Measurements from ENCODE around the gene KIF25. TPM values are rescaled to one million over a fixed set of nuclear protein-coding genes. Genes with fewer than 3 reads are reported as not detected.

The KIF25 gene
- total RNA-seq, 2 experiments from 2014 or later: not detected

GRCh38 chr6:168081858-168082546 lies 84.5 kb downstream of the KIF25 start:
- Mint-ChIP-seq H3K4me3 (no peak overlapping the region), H3K9me3 (ENCODE audit: low read depth) (no peaks in the 10 kb centered on the region), H3K27me3 (no peaks in the 10 kb centered on the region), H3K36me3 (no peaks in the 10 kb centered on the region), H3K4me1 (no peaks in the 10 kb centered on the region), H3K27ac (no peak overlapping the region)
- no peak for DNase-seq
- CTCF ChIA-PET: no interaction called here
- ATAC-seq: no peak

- CTCF ChIA-PET: no interaction called here
Observed at GRCh38 chr6:168082860-168083513, 85.5 kb downstream of the KIF25 start.

GRCh38 chr6:168083514-168083885 lies 86.0 kb downstream of the KIF25 start:
- no peaks in the 10 kb centered on the region for H3K9me3 Mint-ChIP-seq (ENCODE audit: low read depth)
- CTCF ChIA-PET: no interaction called here

More at GRCh38 chr6:168082860-168083513, 85.5 kb downstream of the KIF25 start:
- Mint-ChIP-seq H3K4me3 (no peak overlapping the region), H3K9me3 (ENCODE audit: low read depth) (no peaks in the 10 kb centered on the region), H3K4me1 (no peaks in the 10 kb centered on the region), H3K27me3 (no peaks in the 10 kb centered on the region), H3K36me3 (no peaks in the 10 kb centered on the region), H3K27ac (no peak overlapping the region)
- ATAC-seq (no peak), DNase-seq (no peak)

GRCh38 chr6:168084465-168085160 lies 87.1 kb downstream of the KIF25 start:
- no peaks in the 10 kb centered on the region for H3K36me3 Mint-ChIP-seq
- no peaks in the 10 kb centered on the region for H3K27me3 Mint-ChIP-seq
- no peak overlapping the region for H3K4me3 Mint-ChIP-seq
- CTCF ChIA-PET: no interaction called here
- ATAC-seq: no peak
- no peak overlapping the region for H3K27ac Mint-ChIP-seq
- no peaks in the 10 kb centered on the region for H3K9me3 Mint-ChIP-seq (ENCODE audit: low read depth)
- no peak for DNase-seq
- H3K4me1 Mint-ChIP-seq: no peaks in the 10 kb centered on the region

More at GRCh38 chr6:168083514-168083885, 86.0 kb downstream of the KIF25 start:
- DNase-seq (no peak), ATAC-seq (no peak)
- H3K4me3 Mint-ChIP-seq: no peak overlapping the region
- H3K4me1 Mint-ChIP-seq: no peaks in the 10 kb centered on the region
- H3K27me3 Mint-ChIP-seq: no peaks in the 10 kb centered on the region
- H3K27ac Mint-ChIP-seq: no peak overlapping the region
- no peaks in the 10 kb centered on the region for H3K36me3 Mint-ChIP-seq

- Mint-ChIP-seq H3K36me3 (no peaks in the 10 kb centered on the region), H3K27me3 (no peaks in the 10 kb centered on the region), H3K27ac (no peak overlapping the region), H3K9me3 (ENCODE audit: low read depth) (no peaks in the 10 kb centered on the region), H3K4me1 (no peaks in the 10 kb centered on the region), H3K4me3 (no peak overlapping the region)
- CTCF ChIA-PET: no interaction called here
- no peak for DNase-seq
- no peak for ATAC-seq
Observed at GRCh38 chr6:168086066-168086465, 88.6 kb downstream of the KIF25 start.

GRCh38 chr6:168086616-168087015 lies 89.1 kb downstream of the KIF25 start:
- CTCF ChIA-PET: no interaction called here
- Mint-ChIP-seq H3K9me3 (ENCODE audit: low read depth) (no peaks in the 10 kb centered on the region), H3K27me3 (no peaks in the 10 kb centered on the region), H3K4me3 (no peak overlapping the region), H3K36me3 (no peaks in the 10 kb centered on the region), H3K4me1 (no peaks in the 10 kb centered on the region), H3K27ac (no peak overlapping the region)
- no peak for ATAC-seq
- no peak for DNase-seq

- Mint-ChIP-seq H3K9me3 (ENCODE audit: low read depth) (peaks cover 2% of the 10 kb centered on the region), H3K4me3 (no peak overlapping the region), H3K36me3 (no peaks in the 10 kb centered on the region), H3K27ac (no peak overlapping the region), H3K27me3 (no peaks in the 10 kb centered on the region), H3K4me1 (no peaks in the 10 kb centered on the region)
- CTCF ChIA-PET: no interaction called here
- DNase-seq (no peak), ATAC-seq (no peak)
Observed at GRCh38 chr6:168087436-168088160, 90.1 kb downstream of the KIF25 start.

- H3K4me1 Mint-ChIP-seq: no peaks in the 10 kb centered on the region
- DNase-seq: no peak
- H3K4me3 Mint-ChIP-seq: no peak overlapping the region
- no peak overlapping the region for H3K27ac Mint-ChIP-seq
- no peaks in the 10 kb centered on the region for H3K36me3 Mint-ChIP-seq
- CTCF ChIA-PET: no interaction called here
- H3K9me3 Mint-ChIP-seq (ENCODE audit: low read depth): peaks cover 2% of the 10 kb centered on the region
- H3K27me3 Mint-ChIP-seq: no peaks in the 10 kb centered on the region
- no peak for ATAC-seq
Observed at GRCh38 chr6:168088161-168089053, 90.9 kb downstream of the KIF25 start.

- H3K4me3 Mint-ChIP-seq: no peak overlapping the region
- no peaks in the 10 kb centered on the region for H3K36me3 Mint-ChIP-seq
- H3K9me3 Mint-ChIP-seq (ENCODE audit: low read depth): peaks cover 2% of the 10 kb centered on the region
- CTCF ChIA-PET: no interaction called here
- DNase-seq (no peak), ATAC-seq (no peak)
- no peaks in the 10 kb centered on the region for H3K27me3 Mint-ChIP-seq
- no peak overlapping the region for H3K27ac Mint-ChIP-seq
- no peaks in the 10 kb centered on the region for H3K4me1 Mint-ChIP-seq
Observed at GRCh38 chr6:168089186-168090063, 92.0 kb downstream of the KIF25 start.

GRCh38 chr6:168090064-168090690 lies 92.7 kb downstream of the KIF25 start:
- no peaks in the 10 kb centered on the region for H3K36me3 Mint-ChIP-seq
- CTCF ChIA-PET: no interaction called here
- no peak for DNase-seq
- H3K4me1 Mint-ChIP-seq: no peaks in the 10 kb centered on the region
- no peak for ATAC-seq
- no peak overlapping the region for H3K4me3 Mint-ChIP-seq
- peaks cover 2% of the 10 kb centered on the region for H3K9me3 Mint-ChIP-seq (ENCODE audit: low read depth)
- no peak overlapping the region for H3K27ac Mint-ChIP-seq
- no peaks in the 10 kb centered on the region for H3K27me3 Mint-ChIP-seq

GRCh38 chr6:168090706-168091105 lies 93.2 kb downstream of the KIF25 start:
- Mint-ChIP-seq H3K4me3 (no peak overlapping the region), H3K27ac (no peak overlapping the region), H3K4me1 (no peaks in the 10 kb centered on the region), H3K36me3 (no peaks in the 10 kb centered on the region), H3K9me3 (ENCODE audit: low read depth) (peaks cover 2% of the 10 kb centered on the region), H3K27me3 (no peaks in the 10 kb centered on the region)
- CTCF ChIA-PET: no interaction called here
- no peak for ATAC-seq
- no peak for DNase-seq

Data from activated CD8-positive, alpha-beta memory T cell treated with anti-CD3 and anti-CD28 coated beads, Interleukin-2, amount 10 ng/mL, durations not matched to agents 7 days and 5 days (primary cell).